Caco-2 (cell line): ENCODE measurements around the gene LYST. TPM values are rescaled to one million over a fixed set of nuclear protein-coding genes. Genes with fewer than 3 reads are reported as not detected.
"Not testable (repeated sequence)": the region's sequence is repeated elsewhere in the genome, so short reads cannot be mapped to it uniquely, and the experiment has no call there.

Source experiments
- BruUV-seq: library from RNA; stranded (reverse); fragments of 400-500 nt; replicated peaks from 2 replicates; lab custom pipeline; 2021; lab: Mats Ljungman, UMichigan
- CTCF ChIA-PET: fragments of 300-600 bp; sonication (Branson Sonifier 250); formaldehyde crosslinking; loops from one replicate; lab custom pipeline; 2022; ENCODE audit warnings: antibody characterized with exemption; lab: Charles Lee
- POLR2A ChIA-PET: fragments of 300-600 bp; sonication (Branson Sonifier 250); formaldehyde crosslinking; loops from one replicate; lab custom pipeline; 2022; ENCODE audit warnings: antibody characterized with exemption; lab: Charles Lee
- DNase-seq, 2 experiments: peaks; one replicate each; pipeline versions ENCODE4 v3.0.0 to v3.0.0-alpha.2; 2020 to 2022
- H3K27me3 ChIP-seq: replicated peaks from 2 replicates; pipeline ENCODE4 v1.6.0; 2011; ENCODE audit warnings: low read length; ENCODE audit not compliant: control insufficient read depth, insufficient read depth
- H3K36me3 ChIP-seq: 2 replicates; pipeline ENCODE4 v1.5.1; 2011; ENCODE audit warnings: low read length; ENCODE audit not compliant: control insufficient read depth, insufficient read depth
- H3K4me1 ChIP-seq: fragments of 250-450 bp; sonication (Bioruptor Pico); 2 replicates; pipeline ENCODE4 v1.5.1; 2020; ENCODE audit warnings: mild to moderate bottlenecking
- H3K4me3 ChIP-seq: 2 replicates; pipeline ENCODE4 v1.5.1; 2011; ENCODE audit warnings: low read depth, mild to moderate bottlenecking, control low read depth, low read length
- H3K9me3 ChIP-seq: fragments of 250-450 bp; sonication (Bioruptor Pico); 2 replicates; pipeline ENCODE4 v1.5.1; 2020; ENCODE audit warnings: mild to moderate bottlenecking, moderate library complexity
- H3K27ac Mint-ChIP-seq: one replicate; pipeline ENCODE4 v1.8.0; 2022; ENCODE audit warnings: mixed read lengths; ENCODE audit not compliant: unreplicated experiment
- H3K27me3 Mint-ChIP-seq: one replicate; pipeline ENCODE4 v1.8.0; 2022; ENCODE audit warnings: mixed read lengths; ENCODE audit not compliant: insufficient read depth, unreplicated experiment
- H3K36me3 Mint-ChIP-seq: one replicate; pipeline ENCODE4 v1.8.0; 2022; ENCODE audit warnings: mild to moderate bottlenecking, mixed read lengths; ENCODE audit not compliant: insufficient read depth, unreplicated experiment
- H3K4me1 Mint-ChIP-seq: one replicate; pipeline ENCODE4 v1.8.0; 2022; ENCODE audit warnings: low read depth, mixed read lengths; ENCODE audit not compliant: unreplicated experiment
- H3K4me3 Mint-ChIP-seq: one replicate; pipeline ENCODE4 v1.8.0; 2022; ENCODE audit warnings: mild to moderate bottlenecking, moderate library complexity, mixed read lengths; ENCODE audit not compliant: unreplicated experiment
- H3K9me3 Mint-ChIP-seq: one replicate; pipeline ENCODE4 v1.8.0; 2022; ENCODE audit warnings: mixed read lengths; ENCODE audit not compliant: unreplicated experiment
- CTCF ChIP-seq, 2 experiments: fragments of 200-600 bp in 1 of 2; IDR thresholded peaks; 1 replicate in 1 of 2; 2 replicates in 1 of 2; pipeline versions ENCODE4 v1.5.1 to v1.8.0; 2011 to 2022; ENCODE audit warnings: antibody characterized with exemption in 1 of 2, control low read depth in 1 of 2, inconsistent platforms in 1 of 2, low read depth in 1 of 2, low read length in 1 of 2, mild to moderate bottlenecking in 1 of 2, moderate library complexity in 1 of 2; ENCODE audit not compliant: insufficient read depth in 1 of 2, severe bottlenecking in 1 of 2, unreplicated experiment in 1 of 2
- intact Hi-C: fragments of 100-400 bp; cut with micrococcal nuclease; formaldehyde crosslinking; loops from one replicate; pipeline ENCODE4 v1.10.0; 2022; ENCODE audit not compliant: unreplicated experiment
- total RNA-seq: library from RNA; stranded (reverse); gene quantifications from 2 replicates; pipeline ENCODE4 v1.2.3, GENCODE V29; 2022

The LYST gene
- total RNA-seq, 1 experiment from 2014 or later = 5.6 TPM

DNA sequence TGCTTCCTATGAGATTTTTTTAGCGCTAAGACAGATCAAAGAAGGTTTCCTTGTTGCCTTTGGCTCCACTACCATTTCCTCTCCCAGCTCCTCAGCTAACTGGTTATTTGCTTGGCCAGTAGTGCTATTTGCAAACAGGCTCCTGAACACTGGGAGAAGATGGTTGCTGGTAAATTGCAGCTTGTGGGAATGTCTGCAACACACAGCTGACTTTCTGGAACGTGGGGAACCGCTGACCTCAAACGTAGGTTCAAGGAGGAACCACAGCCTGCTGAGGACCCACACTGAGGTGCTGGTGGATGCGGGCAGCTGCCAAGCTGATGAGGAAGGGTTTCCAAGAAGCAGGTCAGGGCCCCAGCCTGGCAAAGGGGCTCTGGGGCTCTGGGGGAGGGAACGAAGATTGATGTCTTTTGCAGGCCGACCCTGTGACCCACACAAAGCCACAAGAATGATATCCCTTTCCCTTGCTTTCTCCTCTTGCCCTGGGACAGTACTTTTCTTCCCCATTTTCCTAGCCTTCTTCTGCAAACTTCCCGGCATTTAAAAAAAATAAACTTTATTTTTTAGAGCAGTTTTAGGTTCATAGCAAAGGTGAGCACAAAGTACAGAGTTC, 241.9 kb downstream of the LYST start:
- Mint-ChIP-seq H3K4me3 (no peak overlapping the region), H3K27ac (no peak overlapping the region), H3K27me3 (no peaks in the 10 kb centered on the region), H3K9me3 (no peaks in the 10 kb centered on the region), H3K36me3 (peaks cover 12% of the 10 kb centered on the region), H3K4me1 (peaks cover 12% of the 10 kb centered on the region)
- intact Hi-C loops = no loop called here
- no peak for DNase-seq
- H3K9me3 ChIP-seq = no peaks in the 10 kb centered on the region
- BruUV-seq = no TSS peak
- TF ChIP-seq CTCF (IDR thresholded peaks at IDR 0.05; ENCODE audit: insufficient read depth in 1 of 2, low read depth in 1 of 2, low read length in 1 of 2, severe bottlenecking in 1 of 2, unreplicated experiment in 1 of 2) = no peak
- no peak overlapping the region for H3K4me3 ChIP-seq
- peaks cover 16% of the 10 kb centered on the region for H3K4me1 ChIP-seq
- ChIA-PET CTCF (no interaction called here), POLR2A (no interaction called here)
- no peaks in the 10 kb centered on the region for H3K36me3 ChIP-seq
- no peaks in the 10 kb centered on the region for H3K27me3 ChIP-seq

GRCh38 chr1:235622936-235623779, 243.5 kb downstream of the LYST start:
- Mint-ChIP-seq H3K4me3 (peak overlapping the region; percentile 31), H3K36me3 (peaks cover 12% of the 10 kb centered on the region), H3K9me3 (no peaks in the 10 kb centered on the region), H3K4me1 (peaks cover 12% of the 10 kb centered on the region), H3K27ac (peak overlapping the region; percentile 63), H3K27me3 (no peaks in the 10 kb centered on the region)
- intact Hi-C loops = no loop called here
- no peak overlapping the region for H3K4me3 ChIP-seq
- peaks cover 16% of the 10 kb centered on the region for H3K4me1 ChIP-seq
- no peaks in the 10 kb centered on the region for H3K36me3 ChIP-seq
- H3K9me3 ChIP-seq = no peaks in the 10 kb centered on the region
- BruUV-seq = no TSS peak
- H3K27me3 ChIP-seq = no peaks in the 10 kb centered on the region
- CTCF ChIA-PET = no interaction called here
- DNase-seq = peak; percentile 53
- POLR2A ChIA-PET = no interaction called here
- TF ChIP-seq CTCF (IDR thresholded peaks at IDR 0.05; ENCODE audit: insufficient read depth in 1 of 2, low read depth in 1 of 2, low read length in 1 of 2, severe bottlenecking in 1 of 2, unreplicated experiment in 1 of 2) = no peak

- H3K4me1 Mint-ChIP-seq = peaks cover 17% of the 10 kb centered on the region
- H3K4me3 ChIP-seq, H3K27me3 Mint-ChIP-seq, H3K4me3 Mint-ChIP-seq, DNase-seq, H3K9me3 Mint-ChIP-seq, BruUV-seq, POLR2A ChIA-PET, H3K27me3 ChIP-seq, H3K27ac Mint-ChIP-seq, H3K9me3 ChIP-seq, intact Hi-C loops, H3K36me3 ChIP-seq: not testable (repeated sequence)
- H3K4me1 ChIP-seq = peaks cover 19% of the 10 kb centered on the region
- peaks cover 12% of the 10 kb centered on the region for H3K36me3 Mint-ChIP-seq
- CTCF ChIA-PET = interaction anchor here (1.3 kb wide), 1 partner anchor 21 kb away, joined by 3 read pairs; no protein-coding TSS in a partner anchor
Observed at GRCh38 chr1:235619149-235619548, 247.6 kb downstream of the LYST start.
